ENCODE measurements around the gene TNNT3.

The TNNT3 gene

DNA sequence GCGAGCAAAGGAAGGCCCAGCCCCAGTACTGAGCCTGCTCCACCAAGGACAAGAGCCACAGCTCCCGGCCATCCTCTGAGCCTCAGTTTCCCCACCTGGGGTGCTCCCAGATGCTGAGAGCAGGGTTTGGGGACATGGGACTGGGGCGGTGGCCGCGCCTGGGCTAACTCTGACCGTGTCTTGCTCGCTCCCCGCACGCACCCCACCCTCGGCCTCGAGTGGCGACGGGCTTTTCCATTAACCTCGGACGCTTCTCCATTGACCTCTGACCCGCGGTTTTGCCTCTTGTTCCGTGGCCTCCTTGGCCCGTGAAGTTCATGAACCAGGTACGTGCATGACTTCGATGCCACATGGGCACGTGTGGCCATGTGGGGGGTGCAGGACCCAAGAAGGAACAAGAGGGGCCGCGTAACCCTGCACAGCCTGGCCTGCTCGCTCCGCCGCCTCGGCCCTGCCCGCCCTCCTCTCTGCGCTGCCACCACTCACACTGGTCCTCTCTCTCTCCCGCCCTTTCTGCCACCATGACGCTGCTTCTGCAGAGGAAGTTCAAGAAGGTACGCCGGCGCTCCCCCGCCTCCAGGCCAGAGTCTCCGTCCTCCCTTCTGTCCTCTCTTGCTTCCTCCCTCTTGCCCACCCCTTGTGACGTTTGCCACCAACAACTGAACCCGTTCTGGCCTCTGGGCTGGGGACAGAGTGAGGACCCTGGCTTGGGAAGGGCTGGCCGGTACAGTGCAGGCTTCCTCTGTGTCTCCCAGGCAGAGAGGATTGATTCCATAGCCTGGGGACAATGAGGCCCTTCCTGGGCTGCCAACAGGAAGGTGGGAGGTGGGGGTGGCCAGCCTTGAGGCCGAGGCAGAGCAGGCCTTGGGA, 6.9 kb downstream of the TNNT3 start:
- ChIA-PET CTCF (interaction anchor here (1.2 kb wide), 1 partner anchor 50 kb away, joined by 6 read pairs; no protein-coding TSS in a partner anchor), POLR2A (ENCODE audit: low non-redundant PET) (no interaction called here)
- no peak for DNase-seq (ENCODE audit: low spot score)
- H3K27ac ChIP-seq, result peak overlapping the region; percentile 77
- TF ChIP-seq CTCF (conservative IDR thresholded peaks at IDR 0.05; ENCODE audit: low read depth), result no peak

DNA sequence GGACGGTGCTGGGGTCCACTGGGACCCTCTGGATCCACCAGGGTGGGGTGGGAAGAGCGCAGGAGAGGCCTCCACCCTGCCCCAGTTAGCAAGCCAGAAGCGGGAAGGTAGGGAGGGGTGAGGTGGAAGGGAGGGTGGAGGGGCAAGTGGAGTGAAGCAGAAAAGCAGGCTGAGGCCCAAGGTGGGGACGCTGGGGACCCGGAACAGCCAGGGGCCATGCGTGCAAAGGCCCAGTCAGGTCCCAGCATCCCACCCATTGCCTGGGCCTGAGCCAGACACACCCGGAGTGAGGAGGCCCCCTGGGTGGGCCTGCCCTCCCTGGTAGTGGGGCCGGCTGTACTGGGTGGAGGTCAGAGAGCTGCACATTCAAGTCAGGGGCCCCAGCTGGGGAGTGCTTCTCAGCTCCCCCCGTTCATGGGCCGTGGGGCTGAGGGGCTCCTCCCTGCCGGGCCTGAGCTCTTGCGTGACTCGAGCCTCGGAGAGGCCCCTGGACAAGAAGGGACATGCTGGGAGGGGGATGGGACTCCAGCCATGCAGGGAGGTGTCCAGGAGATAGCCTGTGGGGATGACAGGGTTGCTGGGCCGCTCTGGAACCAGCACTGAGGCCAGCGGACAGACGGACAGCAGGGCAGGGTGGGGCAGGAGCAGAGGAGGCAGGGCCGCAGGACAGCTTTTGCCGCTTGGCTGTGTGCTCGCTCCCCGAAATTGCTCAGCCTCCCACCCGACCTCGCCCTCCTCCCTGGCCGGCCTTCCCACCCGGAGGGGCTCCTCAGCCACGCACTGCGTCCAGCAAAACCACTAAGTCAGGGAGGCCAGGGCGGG, 7.7 kb downstream of the TNNT3 start:
- no peak for DNase-seq (ENCODE audit: low spot score)
- peak overlapping the region; percentile 68 for H3K27ac ChIP-seq
- ChIA-PET CTCF (interaction anchor here (1.2 kb wide), 1 partner anchor 51 kb away, joined by 6 read pairs; no protein-coding TSS in a partner anchor), POLR2A (ENCODE audit: low non-redundant PET) (no interaction called here)
- no peak for TF ChIP-seq CTCF (conservative IDR thresholded peaks at IDR 0.05; ENCODE audit: low read depth)

- CTCF ChIA-PET, result interaction anchor here (1.2 kb wide), 1 partner anchor 51 kb away, joined by 6 read pairs; no protein-coding TSS in a partner anchor
- POLR2A ChIA-PET (ENCODE audit: low non-redundant PET), result no interaction called here
- H3K27ac ChIP-seq, result peak overlapping the region; percentile 68
- DNase-seq (ENCODE audit: low spot score), result no peak
- TF ChIP-seq CTCF (conservative IDR thresholded peaks at IDR 0.05; ENCODE audit: low read depth), result no peak
Observed at GRCh38 chr11:1927848-1928469, 8.5 kb downstream of the TNNT3 start.

DNA sequence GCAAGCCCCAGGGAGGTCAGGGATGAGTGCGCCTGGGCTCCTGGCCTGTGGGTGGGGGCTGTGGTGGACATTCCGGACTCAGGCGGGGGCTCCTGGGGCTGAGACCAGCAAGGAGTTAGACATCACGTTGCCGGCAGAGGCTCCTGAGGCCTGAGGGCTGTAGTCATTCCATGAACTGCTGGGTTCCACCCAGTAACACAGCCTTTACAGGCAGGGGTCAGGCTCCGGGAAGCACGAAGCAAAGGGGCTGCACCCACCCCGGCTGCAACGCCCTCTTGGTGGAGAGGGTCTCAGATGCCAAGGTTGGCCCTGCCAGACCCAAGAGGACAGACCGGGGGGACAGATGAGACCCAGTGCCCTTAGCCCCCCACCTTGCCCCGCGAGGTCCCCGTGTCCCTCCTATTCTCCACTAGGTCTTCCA, 9.0 kb downstream of the TNNT3 start:
- ChIA-PET CTCF (no interaction called here), POLR2A (ENCODE audit: low non-redundant PET) (no interaction called here)
- H3K27ac ChIP-seq, result peak overlapping the region; percentile 68
- no peak for TF ChIP-seq CTCF (conservative IDR thresholded peaks at IDR 0.05; ENCODE audit: low read depth)
- no peak for DNase-seq (ENCODE audit: low spot score)

- TF ChIP-seq CTCF (conservative IDR thresholded peaks at IDR 0.05; ENCODE audit: low read depth), result no peak
- DNase-seq (ENCODE audit: low spot score), result no peak
- POLR2A ChIA-PET (ENCODE audit: low non-redundant PET), result no interaction called here
- CTCF ChIA-PET, result no interaction called here
- peak overlapping the region; percentile 68; the same call in 1 of the 2 replicates for H3K27ac ChIP-seq
Observed at GRCh38 chr11:1928891-1929541, 9.5 kb downstream of the TNNT3 start.
